Middle frontal gyrus (tissue), 1 donor: ENCODE results near the gene MYO9B.

ENCODE experiments used
- DNase-seq: peaks from one replicate; pipeline ENCODE4 v3.0.0-alpha.2; 2015; ENCODE audit warnings: low spot score; ENCODE audit errors: extremely low spot score

The MYO9B gene

DNA sequence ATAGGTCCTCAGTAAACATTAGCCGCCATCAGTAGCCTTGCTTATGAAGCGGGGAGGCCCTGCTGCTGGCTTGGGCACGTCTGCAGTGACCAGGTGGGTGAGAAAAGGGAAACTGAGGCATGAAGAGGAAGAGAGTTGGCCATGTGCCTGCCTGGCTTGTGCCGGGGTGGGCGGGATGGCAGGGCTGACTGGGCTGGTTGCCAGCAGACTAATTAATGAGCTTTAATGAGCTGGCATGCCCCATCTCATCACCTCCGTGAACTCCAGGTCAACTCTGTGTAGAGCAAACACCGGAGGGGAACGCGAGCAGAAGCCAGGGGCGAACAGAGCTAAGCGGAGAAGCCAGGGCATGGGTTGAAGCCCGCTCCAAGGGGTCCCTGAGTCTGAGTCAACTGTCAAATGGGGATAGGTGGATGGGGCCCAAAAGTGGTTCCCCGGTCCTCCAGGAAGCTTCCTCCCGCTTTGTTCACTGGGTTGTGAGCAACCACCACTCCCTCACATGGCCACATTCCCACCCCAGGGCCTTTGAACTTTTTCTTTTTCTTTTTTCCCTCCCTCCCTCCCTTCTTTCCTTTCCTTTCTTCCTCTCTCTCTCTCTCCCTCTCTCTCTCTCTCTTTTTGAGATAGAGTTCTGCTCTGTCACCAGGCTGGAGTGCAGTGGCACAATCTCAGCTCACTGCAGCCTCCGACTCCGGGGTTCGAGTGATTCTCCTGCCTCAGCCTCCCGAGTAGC is 161.4 kb downstream of the MYO9B start:
- no peak for DNase-seq

- DNase-seq: no peak
Observed at GRCh38 chr19:17237747-17238706, 162.4 kb downstream of the MYO9B start.

GRCh38 chr19:17240062-17240752 is 164.6 kb downstream of the MYO9B start:
- DNase-seq: no peak

DNA sequence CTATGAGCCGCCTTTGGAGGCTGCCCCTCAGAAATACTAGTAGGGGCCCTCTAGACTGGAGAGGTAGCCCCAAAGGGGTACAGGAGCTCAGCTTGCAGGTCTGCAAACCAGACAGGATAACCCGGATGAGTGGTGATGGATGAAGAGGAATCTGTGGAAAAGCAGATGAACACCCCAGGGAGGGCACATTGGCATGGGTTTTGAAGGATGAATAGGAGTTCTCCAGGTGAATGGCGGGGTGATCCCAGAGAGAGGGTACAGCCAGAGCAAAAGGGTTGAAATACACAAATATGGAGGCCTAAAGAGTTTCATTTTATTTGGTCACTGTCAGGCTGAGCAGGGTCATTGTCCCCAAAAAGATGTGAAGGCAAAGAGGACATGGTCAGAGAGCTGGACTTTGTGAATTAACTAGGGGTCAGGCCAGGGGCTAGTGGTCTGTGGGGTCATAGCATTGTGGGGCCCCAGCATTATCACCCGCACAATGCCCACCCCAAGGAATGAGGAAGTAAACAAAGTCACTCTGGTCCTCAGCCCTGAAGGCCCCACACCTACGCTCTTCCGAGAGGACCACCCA is 165.3 kb downstream of the MYO9B start:
- DNase-seq: no peak

DNA sequence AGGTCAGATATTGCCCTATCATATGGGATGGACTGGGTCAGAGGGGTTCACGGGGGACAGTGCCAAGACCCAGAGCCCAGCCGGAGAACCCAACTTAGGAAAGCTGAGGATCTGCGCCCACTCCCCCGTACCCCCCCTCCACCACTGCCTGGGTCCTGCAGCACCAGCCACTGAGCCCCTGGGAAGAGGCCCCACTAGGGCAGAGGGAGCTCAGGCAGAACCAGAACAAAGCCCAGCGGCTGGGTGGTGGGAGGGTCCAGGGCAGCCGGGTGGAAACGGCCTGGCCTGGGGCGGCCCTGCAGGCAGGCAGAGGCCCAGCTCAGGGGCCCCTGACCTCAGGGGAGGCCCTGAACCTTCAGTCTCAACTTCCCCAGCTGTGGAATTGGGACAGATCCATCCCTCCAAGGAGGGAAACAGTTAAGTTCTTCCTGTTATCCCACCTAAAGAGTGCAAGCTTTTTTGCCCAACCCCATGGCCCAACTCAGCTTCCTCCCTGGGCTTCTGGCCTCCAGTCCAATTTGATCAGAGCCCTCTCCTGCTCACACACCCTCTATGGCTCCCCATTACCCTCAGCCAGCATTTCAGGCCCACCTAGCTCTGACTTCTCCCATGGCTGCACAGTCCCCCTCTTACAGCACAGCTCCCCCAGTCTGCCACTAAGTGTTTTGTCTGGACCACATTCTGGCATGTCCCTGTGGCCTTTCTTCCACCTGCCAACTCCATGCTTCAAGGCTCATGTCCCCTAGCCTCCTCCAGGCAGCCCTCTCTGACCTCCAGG is 167.0 kb downstream of the MYO9B start:
- no peak for DNase-seq

DNA sequence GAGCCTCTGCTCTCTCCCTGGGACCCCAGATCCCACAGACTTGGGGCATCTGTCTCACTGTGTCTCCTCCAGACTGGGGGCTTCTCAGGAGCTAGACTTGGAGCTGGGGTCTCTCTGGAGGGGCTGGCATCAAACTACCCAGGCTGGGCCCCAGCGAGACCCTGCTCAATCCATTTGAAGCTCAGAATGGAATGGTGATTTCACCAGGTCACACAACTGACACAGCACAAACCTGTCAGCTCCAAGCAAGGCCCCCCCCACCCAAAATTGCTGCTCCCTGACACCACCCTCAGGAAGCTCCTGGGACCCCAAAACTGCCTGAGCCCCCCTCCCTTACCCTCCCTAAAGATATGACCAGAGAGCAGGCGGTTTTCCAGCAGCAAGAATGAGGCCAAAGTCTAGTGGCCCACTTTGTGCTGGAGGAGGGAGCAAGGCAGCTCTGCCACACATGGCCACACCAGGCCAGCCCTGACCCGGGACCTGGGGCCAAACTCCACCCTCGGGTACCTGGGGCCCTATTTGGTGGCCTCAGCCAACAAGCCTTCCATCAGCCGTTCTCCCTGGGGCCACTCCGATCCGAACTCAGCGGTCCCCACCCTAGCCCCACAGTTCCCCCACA is 167.7 kb downstream of the MYO9B start:
- no peak for DNase-seq

DNA sequence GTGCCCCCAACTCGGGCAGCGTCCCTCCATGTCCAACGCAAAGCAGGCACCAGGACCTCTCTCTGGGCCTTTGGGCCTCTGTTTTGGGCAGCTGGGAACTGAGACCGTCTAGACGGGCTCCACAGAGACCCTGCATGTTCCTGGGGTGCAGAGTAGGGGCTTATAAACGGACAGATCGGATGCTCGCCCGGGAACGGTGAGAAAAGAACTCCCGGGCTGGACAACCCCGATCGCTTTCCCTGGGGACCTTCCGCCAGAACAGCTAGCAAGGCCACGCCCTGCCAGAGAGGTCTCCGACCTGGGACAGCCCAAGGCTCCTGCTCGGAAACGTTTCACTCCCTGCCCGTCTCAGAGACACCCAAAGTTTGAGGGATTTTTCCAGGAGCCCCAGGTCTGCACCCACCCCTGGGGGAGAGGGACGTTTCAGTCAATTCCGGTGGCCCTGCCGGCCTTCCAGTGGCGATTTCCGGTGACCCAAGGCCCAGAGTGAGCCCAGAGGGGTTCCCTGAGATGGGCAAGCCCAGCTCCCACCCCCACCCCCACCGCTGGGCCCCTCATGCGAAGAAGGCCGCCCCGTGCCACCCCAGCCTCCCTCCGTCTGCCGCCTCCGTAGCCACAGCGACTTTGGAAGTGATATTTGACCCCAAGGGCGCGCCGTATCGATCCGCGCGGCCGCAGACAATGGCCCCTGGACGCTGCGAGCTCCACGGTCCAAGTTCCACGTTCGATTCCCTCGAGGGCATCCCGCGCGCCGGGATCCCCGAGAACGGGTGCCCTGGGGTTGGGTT is 168.4 kb downstream of the MYO9B start:
- no peak for DNase-seq

GRCh38 chr19:17244618-17245534 is 169.3 kb downstream of the MYO9B start:
- DNase-seq: no peak

DNA sequence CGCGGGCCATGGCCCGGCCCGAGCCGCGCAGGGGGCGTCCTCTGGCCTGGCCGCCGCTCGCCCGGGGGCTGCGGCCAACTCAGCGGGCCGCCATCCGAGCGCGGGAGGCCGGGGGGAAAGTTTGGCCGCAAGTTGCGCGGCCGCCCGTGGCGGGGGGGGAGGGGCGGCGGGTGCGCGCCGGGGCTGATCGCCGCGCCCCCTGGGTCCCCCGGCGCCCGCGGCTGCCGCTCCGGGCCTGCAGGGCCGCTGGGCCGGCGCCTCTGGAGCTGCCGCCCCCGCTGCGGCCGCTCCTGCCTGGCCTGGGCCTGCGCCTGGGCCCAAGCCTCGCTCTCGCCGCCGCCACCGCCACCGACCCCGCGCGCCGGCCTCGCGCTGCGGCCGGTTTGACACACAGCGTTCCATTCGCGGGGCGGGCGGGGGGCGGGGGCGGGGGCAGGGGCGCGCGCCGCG is 170.0 kb downstream of the MYO9B start, which contains the start of gene NR2F6:
Gene NR2F6, minus strand, starts transcription at position 385 of the 450 bp plus-strand sequence. CDS start 699 bp downstream, outside the sequence.
- no peak for DNase-seq

- DNase-seq: no peak
Observed at GRCh38 chr19:17246681-17247425, 171.3 kb downstream of the MYO9B start.

DNA sequence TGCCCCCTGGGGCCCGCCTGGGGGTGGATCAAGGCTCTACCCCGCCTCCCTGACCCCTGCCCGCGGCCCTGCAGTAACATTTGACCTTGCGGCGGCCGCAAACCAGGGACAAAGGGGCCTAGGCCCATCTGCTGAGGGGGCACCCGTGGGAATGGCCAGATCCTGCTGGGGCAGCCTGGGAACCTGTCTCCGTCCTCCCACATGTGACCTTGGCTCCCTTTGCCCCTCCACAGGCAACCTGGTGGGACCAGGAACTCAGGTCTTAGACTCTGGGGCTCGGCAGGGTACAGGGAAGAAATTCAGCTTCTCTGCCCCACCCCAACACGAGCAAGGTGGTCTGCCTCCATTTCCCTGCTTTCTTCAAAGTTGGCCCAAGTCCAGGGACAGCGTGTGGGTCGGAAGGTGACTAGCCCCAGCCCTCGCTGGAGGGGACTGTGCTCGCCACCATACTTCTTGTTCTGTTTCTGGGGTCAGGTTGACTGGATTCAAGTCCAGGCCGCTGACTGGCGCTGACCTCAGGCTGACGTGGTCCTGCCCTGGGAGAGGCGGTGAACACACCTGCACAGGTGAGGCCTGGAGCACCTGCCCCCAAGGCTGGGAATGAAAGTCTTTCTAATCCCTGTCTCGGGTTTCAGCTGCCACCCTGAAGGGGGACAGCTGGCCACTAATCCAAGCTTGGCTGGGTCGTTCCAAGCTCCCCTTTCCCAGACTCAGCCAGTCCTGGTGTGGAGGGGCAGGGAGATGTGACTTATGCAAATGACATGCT is 172.6 kb downstream of the MYO9B start:
- DNase-seq: no peak

- no peak for DNase-seq
Observed at GRCh38 chr19:17249887-17250548, 174.4 kb downstream of the MYO9B start.

GRCh38 chr19:17254636-17255035 is 179.1 kb downstream of the MYO9B start:
- DNase-seq: no peak

DNA sequence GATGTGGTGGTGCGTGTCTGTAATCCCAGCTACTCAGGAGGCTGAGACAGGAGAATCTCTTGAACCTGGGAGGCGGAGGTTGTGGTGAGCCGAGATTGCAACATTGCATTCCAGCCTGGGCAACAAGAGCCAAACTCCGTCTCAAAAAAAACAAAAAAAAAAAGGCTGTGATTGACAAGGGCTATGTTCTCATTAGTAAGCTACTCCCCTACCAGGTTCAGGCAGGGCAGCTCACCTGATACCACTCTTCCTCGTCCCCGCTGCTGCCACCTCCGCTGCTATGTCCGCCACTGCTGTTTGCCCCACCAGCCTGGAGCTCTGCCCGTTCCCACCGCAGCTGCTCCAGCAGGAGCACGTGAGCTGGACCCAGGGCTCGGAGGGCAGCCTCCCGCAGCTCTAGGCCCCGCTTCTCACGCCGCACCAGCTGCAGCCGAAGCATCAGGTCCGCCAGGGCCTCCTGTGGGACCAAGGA is 179.6 kb downstream of the MYO9B start:
- no peak for DNase-seq

- no peak for DNase-seq
Observed at GRCh38 chr19:17256130-17256529, 180.6 kb downstream of the MYO9B start.
